ENCODE measurements around the gene TBC1D4. TPM values are rescaled to one million over a fixed set of nuclear protein-coding genes. Genes with fewer than 3 reads are reported as not detected.

TBC1D4 gene
- total RNA-seq, 4 donors from 2014 or later: 10.5 to 35.0 (median 33.1) TPM

DNA sequence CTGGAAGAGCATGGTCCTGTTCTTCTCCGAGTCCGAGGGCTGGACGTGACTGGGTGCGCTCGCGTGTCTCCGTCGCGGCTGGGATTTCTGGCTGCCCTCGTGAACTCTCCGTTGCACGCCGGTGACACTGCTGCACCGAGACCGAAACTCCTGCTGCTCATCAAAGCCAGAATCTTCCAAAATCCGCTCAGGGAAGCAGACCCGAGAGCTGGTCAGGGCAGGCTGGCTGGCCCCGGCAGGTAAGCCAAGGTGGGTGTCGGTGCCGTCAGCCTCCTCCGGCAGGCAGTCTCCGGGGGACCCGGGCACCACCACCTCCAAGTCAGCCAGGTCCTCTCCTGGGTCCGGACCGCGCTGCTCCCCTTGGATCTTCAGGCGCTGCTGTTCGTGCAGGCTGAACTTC is 119.9 kb downstream of the TBC1D4 start:
- no peaks in the 10 kb centered on the region for H3K27me3 ChIP-seq
- H3K9me3 ChIP-seq: no peaks in the 10 kb centered on the region
- DNase-seq: no peak
- H3K4me3 ChIP-seq: no peak overlapping the region
- H3K4me1 ChIP-seq: peaks cover 0 to 8% (median 0%) of the 10 kb centered on the region in 4 donors
- TF ChIP-seq, protein P1, sequence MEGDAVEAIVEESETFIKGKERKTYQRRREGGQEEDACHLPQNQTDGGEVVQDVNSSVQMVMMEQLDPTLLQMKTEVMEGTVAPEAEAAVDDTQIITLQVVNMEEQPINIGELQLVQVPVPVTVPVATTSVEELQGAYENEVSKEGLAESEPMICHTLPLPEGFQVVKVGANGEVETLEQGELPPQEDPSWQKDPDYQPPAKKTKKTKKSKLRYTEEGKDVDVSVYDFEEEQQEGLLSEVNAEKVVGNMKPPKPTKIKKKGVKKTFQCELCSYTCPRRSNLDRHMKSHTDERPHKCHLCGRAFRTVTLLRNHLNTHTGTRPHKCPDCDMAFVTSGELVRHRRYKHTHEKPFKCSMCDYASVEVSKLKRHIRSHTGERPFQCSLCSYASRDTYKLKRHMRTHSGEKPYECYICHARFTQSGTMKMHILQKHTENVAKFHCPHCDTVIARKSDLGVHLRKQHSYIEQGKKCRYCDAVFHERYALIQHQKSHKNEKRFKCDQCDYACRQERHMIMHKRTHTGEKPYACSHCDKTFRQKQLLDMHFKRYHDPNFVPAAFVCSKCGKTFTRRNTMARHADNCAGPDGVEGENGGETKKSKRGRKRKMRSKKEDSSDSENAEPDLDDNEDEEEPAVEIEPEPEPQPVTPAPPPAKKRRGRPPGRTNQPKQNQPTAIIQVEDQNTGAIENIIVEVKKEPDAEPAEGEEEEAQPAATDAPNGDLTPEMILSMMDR (IDR thresholded peaks at IDR 0.05): no peak
- no peak for TF ChIP-seq POLR2A (IDR thresholded peaks at IDR 0.05)
- H3K36me3 ChIP-seq: no peaks in the 10 kb centered on the region
- no peak overlapping the region for H3K27ac ChIP-seq

DNA sequence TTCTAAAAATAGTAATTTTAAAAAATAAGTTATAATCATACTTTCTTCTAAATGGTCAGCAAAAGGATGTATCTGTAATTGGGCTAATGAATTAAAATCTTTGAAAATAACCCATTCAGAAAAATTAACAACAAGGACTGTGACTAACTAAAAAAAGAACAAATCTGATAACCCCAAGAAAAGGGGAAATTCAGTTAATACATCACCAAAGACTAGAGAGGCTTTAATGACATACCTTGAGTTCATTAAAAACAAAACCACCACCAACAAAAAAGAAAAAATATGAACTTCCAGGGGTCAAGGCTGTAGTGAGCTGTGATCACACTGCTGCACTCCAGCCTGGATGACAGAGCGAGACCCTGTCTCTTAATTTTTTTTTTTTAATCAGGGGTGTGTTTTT is 121.8 kb downstream of the TBC1D4 start:
- H3K36me3 ChIP-seq: no peaks in the 10 kb centered on the region
- H3K27ac ChIP-seq: no peak overlapping the region
- H3K4me1 ChIP-seq: no peaks in the 10 kb centered on the region
- no peaks in the 10 kb centered on the region for H3K9me3 ChIP-seq
- H3K27me3 ChIP-seq: no peaks in the 10 kb centered on the region
- TF ChIP-seq, protein P1 (IDR thresholded peaks at IDR 0.05): no peak
- no peak for TF ChIP-seq POLR2A (IDR thresholded peaks at IDR 0.05)
- H3K4me3 ChIP-seq: no peak overlapping the region
- no peak for DNase-seq

GRCh38 chr13:75359266-75359665 is 122.7 kb downstream of the TBC1D4 start:
- Histone ChIP-seq H3K27ac (no peak overlapping the region), H3K36me3 (no peaks in the 10 kb centered on the region), H3K4me3 (no peak overlapping the region), H3K27me3 (no peaks in the 10 kb centered on the region), H3K4me1 (no peaks in the 10 kb centered on the region), H3K9me3 (no peaks in the 10 kb centered on the region)
- TF ChIP-seq, protein P1 (IDR thresholded peaks at IDR 0.05): no peak
- TF ChIP-seq POLR2A (IDR thresholded peaks at IDR 0.05): no peak
- DNase-seq: no peak

GRCh38 chr13:75357576-75358289 is 124.2 kb downstream of the TBC1D4 start:
- H3K27me3 ChIP-seq: no peaks in the 10 kb centered on the region
- no peak for DNase-seq
- no peaks in the 10 kb centered on the region for H3K4me1 ChIP-seq
- no peak overlapping the region for H3K27ac ChIP-seq
- H3K36me3 ChIP-seq: no peaks in the 10 kb centered on the region
- H3K4me3 ChIP-seq: no peak overlapping the region
- TF ChIP-seq, protein P1 (IDR thresholded peaks at IDR 0.05): peak in 4 of 6 experiments; percentile 34 to 50 (median 39)
- TF ChIP-seq POLR2A (IDR thresholded peaks at IDR 0.05): no peak
- H3K9me3 ChIP-seq: no peaks in the 10 kb centered on the region

- Histone ChIP-seq H3K27ac (no peak overlapping the region), H3K4me1 (no peaks in the 10 kb centered on the region), H3K4me3 (no peak overlapping the region), H3K36me3 (no peaks in the 10 kb centered on the region), H3K9me3 (no peaks in the 10 kb centered on the region), H3K27me3 (no peaks in the 10 kb centered on the region)
- no peak for TF ChIP-seq POLR2A (IDR thresholded peaks at IDR 0.05)
- TF ChIP-seq, protein P1 (IDR thresholded peaks at IDR 0.05): no peak
- no peak for DNase-seq
Observed at GRCh38 chr13:75356421-75356820, 125.5 kb downstream of the TBC1D4 start.
